Endothelial cell of umbilical vein (primary cell): ENCODE data around the gene ZAR1.

Experiments used
- EZH2 ChIP-seq: IDR thresholded peaks from 2 replicates; pipeline ENCODE4 v1.6.1; 2012; ENCODE audit warnings: borderline replicate concordance, low read depth, mild to moderate bottlenecking, moderate library complexity, low read length, inconsistent platforms; ENCODE audit not compliant: severe bottlenecking
- POLR2A ChIP-seq: IDR thresholded peaks from 2 replicates; pipeline ENCODE4 v1.6.1; 2012; ENCODE audit warnings: low read depth, mild to moderate bottlenecking, control low read depth, low read length
- TF ChIP-seq, protein P1 (sequence below), 2 donors: IDR thresholded peaks; 1 replicate in 1 of 2; 2 replicates in 1 of 2; pipeline ENCODE4 v1.5.1; 2011; ENCODE audit warnings: low read length in 2 of 2, mild to moderate bottlenecking in 2 of 2, moderate library complexity in 2 of 2, control low read depth in 1 of 2, inconsistent platforms in 1 of 2, low read depth in 1 of 2; ENCODE audit not compliant: insufficient read depth in 1 of 2; ENCODE audit errors: extremely low read depth in 1 of 2
- TF ChIP-seq, protein P2 (sequence below): IDR thresholded peaks from 2 replicates; pipeline ENCODE4 v1.6.1; 2011; ENCODE audit not compliant: insufficient read depth, insufficient read length

DNA sequence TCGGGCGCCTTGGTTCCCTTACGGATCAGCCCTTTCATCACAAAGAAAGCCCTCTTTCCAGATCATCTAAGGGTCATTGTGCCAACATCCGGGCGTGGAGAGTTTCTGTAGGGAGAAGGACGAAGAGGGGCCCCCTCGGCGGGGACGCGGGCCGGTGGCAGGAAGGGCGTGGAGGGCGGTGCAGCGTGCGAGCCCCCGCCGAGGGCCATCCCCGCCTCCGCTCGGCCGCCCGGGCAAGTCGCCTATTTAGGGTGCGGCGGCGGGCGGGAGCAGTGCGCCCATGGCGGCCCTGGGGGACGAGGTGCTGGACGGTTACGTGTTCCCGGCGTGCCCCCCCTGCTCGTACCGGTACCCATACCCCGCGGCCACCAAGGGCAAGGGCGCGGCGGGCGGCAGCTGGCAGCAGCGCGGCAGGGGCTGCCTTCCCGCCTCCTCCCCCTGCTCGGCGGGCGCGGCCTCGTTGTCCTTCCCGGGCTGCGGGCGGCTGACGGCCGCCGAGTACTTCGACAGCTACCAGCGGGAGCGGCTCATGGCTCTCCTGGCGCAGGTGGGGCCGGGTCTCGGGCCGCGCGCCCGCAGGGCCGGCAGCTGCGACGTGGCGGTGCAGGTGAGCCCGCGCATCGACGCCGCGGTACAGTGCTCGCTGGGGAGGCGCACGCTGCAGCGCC is at the start of gene ZAR1:
- TF ChIP-seq, protein P1, sequence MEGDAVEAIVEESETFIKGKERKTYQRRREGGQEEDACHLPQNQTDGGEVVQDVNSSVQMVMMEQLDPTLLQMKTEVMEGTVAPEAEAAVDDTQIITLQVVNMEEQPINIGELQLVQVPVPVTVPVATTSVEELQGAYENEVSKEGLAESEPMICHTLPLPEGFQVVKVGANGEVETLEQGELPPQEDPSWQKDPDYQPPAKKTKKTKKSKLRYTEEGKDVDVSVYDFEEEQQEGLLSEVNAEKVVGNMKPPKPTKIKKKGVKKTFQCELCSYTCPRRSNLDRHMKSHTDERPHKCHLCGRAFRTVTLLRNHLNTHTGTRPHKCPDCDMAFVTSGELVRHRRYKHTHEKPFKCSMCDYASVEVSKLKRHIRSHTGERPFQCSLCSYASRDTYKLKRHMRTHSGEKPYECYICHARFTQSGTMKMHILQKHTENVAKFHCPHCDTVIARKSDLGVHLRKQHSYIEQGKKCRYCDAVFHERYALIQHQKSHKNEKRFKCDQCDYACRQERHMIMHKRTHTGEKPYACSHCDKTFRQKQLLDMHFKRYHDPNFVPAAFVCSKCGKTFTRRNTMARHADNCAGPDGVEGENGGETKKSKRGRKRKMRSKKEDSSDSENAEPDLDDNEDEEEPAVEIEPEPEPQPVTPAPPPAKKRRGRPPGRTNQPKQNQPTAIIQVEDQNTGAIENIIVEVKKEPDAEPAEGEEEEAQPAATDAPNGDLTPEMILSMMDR (IDR thresholded peaks at IDR 0.05; ENCODE audit: extremely low read depth in 1 of 2, insufficient read depth in 1 of 2, low read depth in 1 of 2, low read length in 2 of 2) = no peak
- TF ChIP-seq, protein P2, sequence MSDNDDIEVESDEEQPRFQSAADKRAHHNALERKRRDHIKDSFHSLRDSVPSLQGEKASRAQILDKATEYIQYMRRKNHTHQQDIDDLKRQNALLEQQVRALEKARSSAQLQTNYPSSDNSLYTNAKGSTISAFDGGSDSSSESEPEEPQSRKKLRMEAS = no peak
- TF ChIP-seq EZH2 = peak; percentile 97
- no peak for TF ChIP-seq POLR2A
